ENCODE results near the gene MAN1A1. TPM values are rescaled to one million over a fixed set of nuclear protein-coding genes. Genes with fewer than 3 reads are reported as not detected.
A peak's percentile ranks its signal among the peaks of the same experiment; 100 is the strongest.

The MAN1A1 gene
- total RNA-seq, 1 experiment from 2014 or later, result 16.1 TPM

DNA sequence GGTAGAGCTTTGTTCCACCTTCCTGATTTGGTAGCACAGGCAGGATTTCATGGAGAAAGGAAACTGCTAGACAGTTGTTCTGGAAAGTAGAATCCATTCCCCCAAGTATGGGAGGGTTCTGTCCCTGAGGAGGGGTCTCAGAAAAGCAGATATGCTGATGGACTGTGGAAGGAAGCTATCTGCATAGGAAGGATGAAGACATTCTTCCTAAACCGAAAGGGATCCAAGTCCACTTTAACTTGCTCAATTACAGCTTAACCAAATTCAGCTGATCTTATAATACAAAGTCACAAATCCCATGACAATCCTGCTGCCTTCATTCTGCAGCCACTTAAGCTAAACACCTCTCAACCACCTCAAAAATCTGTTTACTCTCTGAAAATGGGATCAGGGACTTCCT lies 2.6 kb downstream of the MAN1A1 start:
- DNase-seq (ENCODE audit: low spot score), result no peak

DNA sequence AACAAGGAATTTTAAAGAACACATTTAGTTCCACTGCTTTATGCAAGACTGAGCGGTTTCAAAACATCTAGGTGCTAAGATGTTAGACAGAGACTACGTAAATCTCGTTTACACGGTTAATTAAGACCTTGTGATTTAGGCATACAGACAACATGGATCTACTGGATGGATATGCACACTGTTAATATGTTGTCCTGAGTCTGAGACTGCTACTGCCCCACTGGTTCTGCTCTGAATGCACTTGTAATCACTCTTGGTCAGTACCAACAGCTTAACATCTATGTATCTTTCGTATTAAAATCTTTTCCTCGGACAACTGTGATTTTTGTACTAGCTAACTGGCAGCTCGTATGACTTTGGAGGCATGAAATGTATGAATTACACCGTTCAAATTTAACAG lies 3.1 kb downstream of the MAN1A1 start:
- DNase-seq (ENCODE audit: low spot score), result no peak

DNA sequence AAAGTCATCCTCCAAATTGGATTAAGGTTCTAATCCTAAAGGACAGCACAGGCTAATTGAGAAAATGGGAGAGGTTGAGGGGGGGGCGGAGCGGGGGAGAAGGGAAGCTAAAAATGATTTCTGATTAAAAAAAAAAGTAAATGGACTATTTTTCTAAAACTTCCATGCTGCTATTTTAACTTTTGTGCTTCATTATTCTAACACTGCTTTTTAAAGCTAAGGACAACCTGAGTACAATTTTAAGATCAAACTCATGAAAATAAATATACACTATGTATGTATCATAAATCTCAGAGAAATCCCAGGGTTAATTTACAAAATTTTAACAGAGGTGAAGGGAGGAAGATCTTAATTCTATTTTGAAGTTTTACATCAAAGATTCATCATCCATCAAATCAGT lies 4.4 kb downstream of the MAN1A1 start:
- DNase-seq (ENCODE audit: low spot score), result no peak

DNA sequence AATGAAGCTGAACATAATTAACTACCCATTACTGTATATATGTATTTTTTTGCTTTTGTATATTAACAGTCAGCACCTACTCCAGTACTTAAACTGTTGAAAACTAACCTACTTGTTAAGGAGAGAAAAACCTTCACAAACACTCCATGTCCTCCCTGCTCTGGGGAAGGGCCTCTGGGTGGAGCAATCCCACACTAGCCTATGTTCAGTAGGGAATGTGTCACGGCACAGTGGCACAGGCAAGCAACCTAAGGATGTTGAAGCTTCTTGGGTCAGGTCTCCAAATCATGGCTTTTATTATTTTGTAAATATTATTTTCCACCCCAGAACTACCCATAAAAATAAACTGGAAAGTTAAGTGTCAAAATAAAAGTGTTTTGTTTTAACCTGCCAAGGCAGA lies 5.3 kb downstream of the MAN1A1 start:
- DNase-seq (ENCODE audit: low spot score), result no peak

DNA sequence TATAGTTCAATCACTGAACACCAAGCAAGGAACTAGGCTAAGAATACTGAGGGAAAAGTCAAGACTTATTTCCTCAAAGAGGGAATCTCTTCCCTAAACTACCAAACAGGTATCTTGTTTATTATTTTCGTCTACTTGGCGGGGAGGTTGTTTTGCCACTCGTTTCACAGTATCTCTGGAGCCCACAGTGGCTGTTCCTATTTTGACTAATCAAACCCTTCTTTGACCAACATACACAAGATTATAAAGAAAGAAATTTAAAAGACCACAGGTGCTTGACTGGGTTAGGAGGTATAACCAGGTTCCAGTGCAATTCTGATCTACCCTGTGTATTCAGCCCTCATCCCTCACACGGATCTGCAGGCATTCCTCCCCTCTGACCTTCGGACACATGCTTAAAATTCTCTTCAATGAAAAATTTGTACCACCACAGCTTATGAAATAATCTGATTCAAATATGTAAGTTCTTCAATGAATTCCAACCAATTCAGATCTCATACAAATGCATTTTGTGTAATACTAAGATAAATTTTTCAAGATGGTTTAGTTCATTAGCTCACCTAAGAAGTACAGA lies 5.9 kb downstream of the MAN1A1 start:
- DNase-seq (ENCODE audit: low spot score), result no peak

DNA sequence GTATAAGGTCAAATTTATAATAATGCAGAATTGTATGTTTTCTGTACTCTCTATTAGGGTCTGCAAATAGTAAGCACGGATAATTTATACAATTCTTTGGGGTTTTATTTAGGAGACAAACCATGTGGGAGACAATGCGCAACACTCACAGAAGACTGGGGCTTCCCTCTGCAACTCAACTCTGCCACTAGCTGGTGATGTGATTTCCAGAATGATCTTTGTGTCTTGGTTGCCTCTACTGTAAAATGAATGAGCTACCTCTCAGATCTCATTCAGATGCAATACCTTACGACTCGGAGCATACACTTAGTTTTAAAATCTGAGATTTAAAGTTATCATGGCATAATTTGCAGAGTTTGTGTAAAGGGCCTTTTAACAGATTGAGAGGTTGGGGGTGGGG lies 6.4 kb downstream of the MAN1A1 start:
- no peak for DNase-seq (ENCODE audit: low spot score)

DNA sequence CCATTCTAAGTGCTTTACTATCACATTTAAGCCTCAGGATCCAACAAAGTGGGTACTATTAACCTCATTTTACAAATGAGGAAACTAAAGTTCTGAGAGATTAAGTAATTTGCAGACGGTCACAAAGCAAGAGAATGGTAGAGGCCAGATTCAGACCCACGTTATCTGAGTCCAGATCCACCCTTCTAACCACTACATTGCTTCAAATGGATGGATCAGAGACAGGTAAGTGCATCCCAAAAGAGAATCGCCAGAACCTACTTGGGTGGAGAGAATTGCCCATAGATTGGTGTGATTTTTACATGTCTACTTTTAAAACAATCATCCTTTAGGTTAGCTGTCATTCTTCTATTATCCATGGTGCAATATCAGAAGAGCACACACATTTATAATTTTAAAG lies 7.1 kb downstream of the MAN1A1 start:
- no peak for DNase-seq (ENCODE audit: low spot score)

DNA sequence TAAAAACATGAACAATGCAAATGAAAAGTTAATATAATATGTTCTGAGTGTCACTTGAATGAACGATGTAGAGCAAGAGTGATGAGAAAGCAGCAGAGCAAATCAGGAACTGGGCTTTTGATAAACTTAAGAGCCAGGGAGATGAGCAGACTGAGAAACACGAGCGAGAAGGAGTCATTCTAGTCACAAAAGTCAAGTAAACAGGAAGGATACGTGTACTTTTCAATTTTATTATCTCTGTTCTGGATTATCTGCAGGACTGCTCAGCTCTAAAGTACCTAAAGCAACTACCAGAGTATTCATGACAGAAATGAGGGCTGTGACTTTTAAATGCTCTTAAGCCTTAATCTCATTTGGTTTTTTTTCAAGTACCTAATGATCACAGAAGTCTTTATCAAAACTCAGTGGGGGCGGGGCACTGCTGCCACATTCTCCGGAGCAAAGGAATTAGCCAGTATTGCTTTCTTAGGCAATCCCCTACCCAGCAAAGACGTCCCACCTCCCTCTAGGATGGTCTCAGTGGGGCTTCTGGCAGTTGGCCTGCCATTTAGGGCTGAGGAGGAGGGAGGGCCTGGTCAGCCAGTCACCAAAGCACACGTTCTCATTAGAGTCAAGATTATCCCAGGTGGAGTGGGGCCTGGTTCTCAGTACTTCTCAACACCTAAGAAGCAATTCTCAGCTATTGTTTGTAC lies 8.6 kb downstream of the MAN1A1 start:
- no peak for DNase-seq (ENCODE audit: low spot score)

DNA sequence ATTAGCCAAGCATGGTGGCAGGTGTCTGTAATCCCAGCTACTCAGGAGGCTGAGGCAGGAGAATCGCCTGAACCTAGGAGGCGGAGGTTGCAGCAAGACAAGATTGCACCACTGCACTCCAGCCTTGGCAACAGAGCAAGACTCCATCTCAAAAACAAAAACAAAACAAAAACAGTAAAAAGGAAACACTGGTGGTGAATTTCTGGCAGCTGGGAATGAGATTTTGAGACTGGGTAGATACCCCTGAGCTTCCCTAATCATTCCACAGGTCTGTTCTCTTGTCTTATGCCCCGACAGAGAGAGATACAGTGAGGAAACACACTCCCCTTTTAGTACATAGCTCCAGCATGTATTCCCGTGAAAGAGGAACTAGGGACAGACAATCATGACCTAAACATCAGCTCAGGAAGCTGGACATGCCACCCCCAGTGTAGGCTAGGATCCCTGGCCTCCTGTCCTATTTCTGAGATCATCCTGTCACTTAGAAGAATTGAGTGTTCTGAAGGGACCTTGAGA lies 9.6 kb downstream of the MAN1A1 start:
- no peak for DNase-seq (ENCODE audit: low spot score)

DNA sequence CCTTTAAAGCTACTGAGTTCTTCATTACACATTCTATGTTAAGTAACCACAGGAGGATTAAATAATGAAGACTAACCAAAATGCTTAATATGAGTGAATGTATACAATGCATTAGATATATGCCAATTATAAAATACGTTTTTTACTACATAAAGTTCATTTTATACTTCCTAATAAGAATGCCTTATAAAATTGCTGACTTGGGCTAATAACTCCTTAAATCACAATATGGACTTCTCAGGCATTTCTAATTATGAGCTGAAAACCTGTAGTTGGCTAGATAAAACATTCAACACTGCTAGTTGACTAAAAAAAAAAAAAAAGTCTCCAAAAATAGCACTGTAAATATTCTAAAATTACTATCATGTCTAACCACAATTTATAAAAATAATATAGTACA lies 11.8 kb downstream of the MAN1A1 start:
- DNase-seq (ENCODE audit: low spot score), result no peak

DNA sequence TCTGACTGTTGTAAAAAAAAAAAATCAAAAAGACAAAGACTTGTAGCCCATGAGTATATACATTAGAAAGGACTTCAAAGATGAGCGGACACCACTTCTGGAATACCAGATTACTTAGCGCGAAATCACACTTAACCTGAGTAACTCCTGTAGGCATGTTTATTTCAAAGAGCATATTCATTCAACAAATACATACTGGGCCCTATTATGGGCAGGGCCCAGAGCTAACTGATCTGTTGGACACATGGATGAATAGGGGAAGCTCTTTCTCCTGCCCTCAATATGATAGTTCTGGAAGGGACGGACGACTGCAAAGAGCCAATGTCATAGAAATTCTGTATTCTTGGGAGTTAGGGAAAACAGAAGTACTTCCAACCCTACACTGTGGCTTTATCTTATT lies 12.3 kb downstream of the MAN1A1 start:
- no peak for DNase-seq (ENCODE audit: low spot score)

DNA sequence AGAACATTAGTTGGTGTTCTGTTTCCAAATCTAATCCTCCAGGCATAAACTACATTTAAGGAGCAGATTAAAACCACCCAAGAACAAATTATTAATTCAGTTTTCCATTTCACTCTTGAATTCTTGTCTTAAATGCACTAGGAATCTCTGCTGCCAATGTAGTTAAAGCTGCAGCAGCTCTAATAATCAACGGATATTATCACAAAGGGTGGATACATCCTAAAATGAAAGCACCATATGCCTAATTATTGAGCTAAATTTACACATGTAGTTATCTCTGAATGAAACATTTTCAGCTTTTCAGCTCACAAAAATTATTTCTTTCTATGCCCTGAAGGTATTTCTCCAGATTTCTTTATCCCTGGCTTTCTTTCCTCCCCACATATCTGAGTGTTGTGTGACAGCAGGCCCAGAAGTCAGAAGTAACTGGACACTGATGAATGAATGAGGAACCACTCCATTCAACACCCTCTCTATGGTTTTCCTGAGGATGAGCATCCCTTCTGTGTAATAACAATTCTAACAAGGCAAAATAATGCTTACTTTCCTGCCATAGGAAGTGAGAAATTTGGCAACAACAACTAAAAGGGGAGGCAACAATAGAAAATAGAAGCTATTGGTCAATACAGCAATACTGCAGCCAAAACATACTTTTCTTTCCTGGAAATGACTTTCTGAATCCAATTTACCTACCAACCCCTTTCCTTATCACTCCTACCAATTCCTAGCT lies 14.9 kb downstream of the MAN1A1 start:
- no peak for DNase-seq (ENCODE audit: low spot score)

DNA sequence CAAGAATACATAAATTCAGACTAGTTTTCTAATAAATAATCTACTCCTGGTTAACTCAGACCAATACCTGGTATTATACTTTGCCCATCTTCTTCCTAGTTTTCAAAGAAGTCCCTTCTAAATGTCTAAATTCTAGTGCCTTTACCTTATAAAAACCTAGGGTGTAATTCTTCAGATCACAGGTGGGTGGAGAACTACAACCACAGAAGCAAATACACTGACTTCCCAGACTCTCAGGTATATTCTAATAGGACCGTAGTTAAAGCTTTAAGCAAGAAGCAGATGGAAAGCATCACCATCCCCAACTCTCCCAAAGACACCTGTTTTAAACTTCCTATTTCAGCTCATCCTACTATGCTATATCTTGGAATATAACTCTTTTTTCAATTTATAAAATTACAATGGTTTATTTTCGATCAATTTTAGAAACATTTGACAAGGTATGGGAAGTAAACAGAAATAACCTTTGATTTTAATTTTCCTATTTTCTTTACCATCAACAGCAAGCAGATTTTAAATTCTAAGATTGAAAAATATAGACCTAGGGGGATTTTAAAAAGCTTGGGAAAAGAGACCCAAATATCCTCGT lies 15.8 kb downstream of the MAN1A1 start:
- peak; percentile 29 for DNase-seq (ENCODE audit: low spot score)

DNA sequence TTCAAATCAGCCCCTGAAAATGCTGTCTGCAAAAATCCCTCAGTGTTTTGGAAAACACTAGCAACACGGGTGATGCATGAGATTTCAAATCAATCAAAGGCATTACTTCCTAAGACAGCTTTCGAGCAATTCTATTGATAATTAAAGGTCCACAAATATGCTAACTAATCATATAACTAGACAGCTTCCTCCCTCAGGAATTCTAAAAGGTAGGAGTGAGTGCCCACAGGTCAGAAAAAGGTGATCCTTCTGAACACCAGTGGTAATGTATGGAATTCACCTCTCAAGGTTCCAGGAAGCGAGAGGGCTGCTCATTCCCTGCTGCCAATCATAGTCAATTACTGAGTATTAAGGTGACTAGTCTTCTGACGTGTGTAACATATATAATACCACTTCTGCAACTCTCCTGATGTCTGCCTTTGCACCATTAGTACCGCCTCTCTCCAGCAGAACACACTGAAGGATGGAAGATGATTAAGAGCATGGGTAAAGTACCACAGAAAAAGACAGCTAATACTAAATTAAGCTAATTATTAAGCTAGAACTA lies 16.4 kb downstream of the MAN1A1 start:
- DNase-seq (ENCODE audit: low spot score), result no peak

DNA sequence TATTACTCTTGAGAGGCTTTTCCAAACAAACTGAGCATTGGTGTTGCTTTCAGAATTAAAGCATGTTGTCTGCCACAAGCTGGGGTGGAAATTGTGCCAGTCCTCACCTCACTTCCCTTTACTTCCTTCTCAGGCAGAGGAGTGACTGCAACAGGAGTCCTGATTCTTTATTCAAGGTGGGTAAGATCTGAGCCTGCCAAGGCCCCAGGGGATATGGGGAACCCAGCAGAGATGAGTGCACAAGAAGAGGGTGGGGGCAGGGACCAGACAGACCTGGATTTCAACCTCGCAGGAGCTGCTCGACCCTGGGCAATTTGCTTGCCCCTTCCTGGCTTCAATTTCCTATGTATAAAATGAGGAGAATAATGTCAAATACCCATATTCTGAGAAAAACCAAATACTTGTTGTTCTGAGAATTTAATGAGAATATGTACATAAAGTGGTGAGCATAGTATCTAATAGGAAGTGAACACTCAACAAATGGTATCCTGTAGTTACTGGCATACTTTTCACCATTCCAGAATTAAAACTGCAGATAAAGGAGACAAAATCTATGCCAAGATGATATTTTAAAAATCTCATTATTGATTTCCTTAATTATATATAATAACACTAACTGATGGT lies 17.8 kb downstream of the MAN1A1 start:
- no peak for DNase-seq (ENCODE audit: low spot score)

DNA sequence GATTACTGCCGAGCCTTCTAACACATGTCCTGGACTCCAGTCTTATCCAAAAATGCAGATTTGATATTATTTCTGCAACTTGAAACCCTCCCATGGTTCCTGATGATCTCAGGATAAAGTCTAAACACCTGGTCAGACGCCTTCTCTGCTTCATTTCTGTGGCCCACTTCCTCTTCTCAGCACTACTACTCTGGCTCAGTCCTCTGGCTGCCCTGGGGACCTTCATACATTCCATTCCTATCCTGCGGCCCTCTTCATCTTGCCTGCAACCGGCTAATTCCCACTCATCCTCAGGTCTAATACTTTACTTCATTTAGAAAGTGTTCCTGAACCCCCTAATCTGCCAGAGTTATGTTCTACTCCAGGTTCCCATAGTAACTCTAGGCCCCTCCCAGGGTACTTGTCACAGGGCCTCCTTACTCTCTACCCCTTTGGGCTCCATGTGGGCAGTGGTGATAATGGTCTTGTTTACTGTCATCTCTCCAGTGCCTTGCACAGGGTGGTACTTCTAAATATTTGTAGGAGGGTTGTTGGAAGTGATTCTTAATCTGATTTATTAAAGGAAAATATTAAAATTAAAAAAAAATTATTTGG lies 18.9 kb downstream of the MAN1A1 start:
- no peak for DNase-seq (ENCODE audit: low spot score)

DNA sequence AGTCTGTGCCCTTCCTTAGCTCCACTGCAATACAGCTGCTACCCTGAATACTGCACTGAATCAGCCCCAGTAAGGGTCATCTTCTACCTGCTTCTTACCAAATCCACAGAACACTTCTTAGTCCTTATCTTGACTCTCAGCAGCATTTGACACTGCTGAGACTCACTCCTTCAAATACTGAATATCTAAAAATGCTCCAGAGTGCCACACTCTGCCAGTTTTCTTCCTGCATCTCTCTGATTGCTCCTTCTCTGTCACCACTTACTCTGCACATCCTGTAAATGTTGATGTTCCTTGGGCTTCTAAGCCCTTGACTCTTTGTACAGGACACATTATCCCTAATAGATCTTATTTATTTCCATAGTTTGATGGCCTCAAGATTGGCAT lies 19.8 kb downstream of the MAN1A1 start:
- DNase-seq (ENCODE audit: low spot score), result no peak

DNA sequence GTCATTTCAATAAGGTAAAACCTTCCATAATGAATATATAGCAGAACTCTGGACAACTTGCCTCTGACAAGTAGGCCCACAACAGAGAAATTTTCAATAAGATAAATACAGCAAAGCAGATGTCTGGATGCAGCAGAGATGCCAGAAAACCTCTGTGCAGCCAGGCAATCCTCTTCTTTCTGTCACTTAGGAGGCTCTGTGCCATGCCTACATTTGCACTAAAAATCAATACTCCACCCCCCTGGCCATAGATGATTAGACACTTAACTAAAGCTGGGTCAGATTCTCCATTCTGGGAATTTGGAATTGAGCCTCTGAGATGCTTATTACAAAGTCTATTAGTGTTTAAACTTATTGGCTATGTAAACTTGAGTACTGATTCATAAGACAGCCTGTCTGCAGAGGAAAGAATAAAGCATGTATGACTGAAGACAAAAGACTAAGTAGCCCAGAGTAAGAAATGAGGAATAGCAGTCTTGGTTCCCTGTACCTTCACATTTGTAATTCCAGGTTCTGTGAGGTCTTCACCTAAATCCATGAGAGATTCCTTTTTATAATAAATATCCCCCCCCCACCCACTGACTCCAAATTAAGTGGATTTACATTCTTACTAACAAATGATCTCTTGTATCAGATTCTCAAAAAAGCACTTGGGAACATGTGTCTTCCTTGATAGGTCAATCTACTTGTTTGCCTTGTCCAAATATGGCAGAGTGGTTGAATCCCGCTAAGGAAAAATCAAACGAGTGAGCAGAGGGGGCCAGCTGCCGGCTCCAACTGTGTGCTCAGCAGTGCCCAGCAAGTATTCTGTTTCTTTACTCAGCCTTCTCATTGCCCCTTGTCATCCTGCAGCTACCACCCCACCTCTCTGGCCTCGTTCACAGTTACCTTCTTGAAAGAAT lies 20.4 kb downstream of the MAN1A1 start:
- DNase-seq (ENCODE audit: low spot score), result no peak

DNA sequence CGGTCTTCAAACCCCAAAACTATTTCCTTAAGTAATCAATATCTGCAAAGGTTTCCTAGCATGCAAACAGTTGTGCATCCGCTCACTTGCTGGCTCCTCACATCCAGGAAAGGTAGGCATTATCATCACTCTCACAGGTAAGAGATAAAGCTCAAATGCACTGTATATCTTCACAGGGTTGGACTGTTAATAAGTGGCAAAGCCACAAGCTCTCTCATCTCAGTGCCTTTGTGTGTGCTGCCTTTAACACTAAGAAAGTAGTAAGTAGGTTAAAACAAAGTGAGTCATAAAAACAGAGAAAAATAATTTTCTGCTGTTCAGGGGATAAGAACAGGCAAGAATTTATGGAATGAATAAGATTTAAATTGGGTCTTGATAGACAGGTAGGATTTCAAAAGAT lies 21.3 kb downstream of the MAN1A1 start:
- no peak for DNase-seq (ENCODE audit: low spot score)

DNA sequence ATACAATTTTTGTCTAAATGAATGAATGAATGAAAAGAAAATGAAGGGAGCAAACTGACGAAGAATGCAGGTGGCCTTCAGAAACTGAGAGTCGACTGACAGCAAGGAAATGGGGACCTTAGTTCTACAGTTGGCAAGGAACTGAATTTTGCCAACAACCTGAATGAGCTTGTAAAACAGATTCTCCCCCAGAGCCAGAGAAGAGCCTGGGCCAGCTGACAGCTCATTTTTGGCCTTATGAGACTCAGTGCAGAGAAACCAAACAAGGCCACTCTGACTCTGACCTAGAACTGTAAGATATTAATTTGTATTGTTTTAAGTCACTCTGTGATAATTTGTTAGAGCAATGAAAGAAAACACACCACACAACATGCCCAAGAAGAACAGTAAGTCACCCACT lies 21.8 kb downstream of the MAN1A1 start:
- DNase-seq (ENCODE audit: low spot score), result no peak
